Psoas muscle (tissue), 8 donors: ENCODE results near the gene PHF10. TPM values are rescaled to one million over a fixed set of nuclear protein-coding genes. Genes with fewer than 3 reads are reported as not detected.
A peak's percentile ranks its signal among the peaks of the same experiment; 100 is the strongest.

Experiments
- ATAC-seq, 4 donors: fragments of 200-7000 bp; cut with Tn5 transposase; one replicate each; pipeline ENCODE4 v1.9.1; 2020; ENCODE audit warnings: moderate library complexity in 3 of 4, mild to moderate bottlenecking in 2 of 4
- DNase-seq, 2 donors: peaks; one replicate each; pipeline ENCODE4 v3.0.0-alpha.2; 2020
- H3K27ac ChIP-seq: fragments of 200-600 bp; one replicate; pipeline ENCODE4 v1.8.0; 2022
- H3K27me3 ChIP-seq, 3 donors: fragments of 200-600 bp in 1 of 3; one replicate each; pipeline versions ENCODE4 v1.6.1 to v1.8.0; 2013 to 2022; ENCODE audit warnings: low read length in 2 of 3, mild to moderate bottlenecking in 2 of 3, moderate library complexity in 1 of 3; ENCODE audit not compliant: insufficient read depth in 3 of 3
- H3K36me3 ChIP-seq, 2 donors: fragments of 200-600 bp in 1 of 2; one replicate each; pipeline versions ENCODE4 v1.6.1 to v1.8.0; 2013 to 2022; ENCODE audit warnings: low read depth in 1 of 2, mild to moderate bottlenecking in 1 of 2, moderate library complexity in 1 of 2; ENCODE audit not compliant: insufficient read depth in 1 of 2
- H3K4me1 ChIP-seq: fragments of 200-600 bp; one replicate; pipeline ENCODE4 v1.8.0; 2022
- H3K4me3 ChIP-seq: fragments of 200-600 bp; one replicate; pipeline ENCODE4 v1.8.0; 2022; ENCODE audit warnings: mild to moderate bottlenecking
- H3K9me3 ChIP-seq: fragments of 200-600 bp; one replicate; pipeline ENCODE4 v1.8.0; 2022
- WGBS, 3 donors: extraction: QIAGEN DNeasy Blood & Tissue Kit; methylation state at CpG; one replicate each; pipeline versions ENCODE4 v1.1.6 to v1.1.7; 2013; 5-methylcytosine and 5-hydroxymethylcytosine counted together
- intact Hi-C, 2 donors: fragments of 100-400 bp; cut with DNase I; formaldehyde crosslinking; loops; one replicate each; pipeline versions ENCODE4 v1.11.0 to v1.14.2; 2022
- polyA plus RNA-seq, 3 donors: library from polyadenylated mRNA; stranded (reverse); fragments of 200-250 nt; gene quantifications; one replicate each; pipeline ENCODE4 v1.2.3, GENCODE V29; 2013
- total RNA-seq, 4 donors: library from RNA; stranded (reverse); fragmentation: NEBNext Ultra II Directional in 2 of 4; extraction: Animal tissue kit (Norgen Biotek cat#: 25700) in 2 of 4; gene quantifications; one replicate each; pipeline versions ENCODE4 v1.2.1 to v1.2.4, GENCODE V29; 2021 to 2023
- TF ChIP-seq, protein P1 (sequence below): fragments of 200-600 bp; IDR thresholded peaks from one replicate; pipeline ENCODE4 v1.8.0; 2022; ENCODE audit warnings: antibody characterized with exemption
- donor health status: healthy with polysubstance abuse.
- donor health status: DM: no; HTN: no; CAD: no; lungs with moderate emphysema.
- donor health status: Bipolar disorder and iron deficiency.
- donor health status: healthy.
- donor health status: DM: yes; HTN: yes; CAD: no.
- donor health status: DM: no; HTN: no; CAD: no.
- donor health status: DM: no; HTN: no; CAD: no.
- donor health status: DM: yes; HTN: yes; CAD: no.

Gene PHF10
- total and polyA plus RNA-seq, 7 donors: 20.2 to 66.6 (median 49.3) TPM

GRCh38 chr6:169692516-169692915, 31.8 kb downstream of the PHF10 start:
- Histone ChIP-seq H3K4me1 (no peaks in the 10 kb centered on the region), H3K9me3 (no peaks in the 10 kb centered on the region), H3K27ac (no peak overlapping the region), H3K27me3 (peaks cover 0 to 2% (median 0%) of the 10 kb centered on the region in 3 donors), H3K36me3 (peaks cover 3 to 8% of the 10 kb centered on the region in 2 donors), H3K4me3 (no peak overlapping the region)
- ATAC-seq: peak in 1 of 4 donors; percentile 44
- 81 to 87% (median 85%) methylated on average over 3 of the region's 3 CpGs for whole genome bisulfite sequencing, 3 donors
- TF ChIP-seq, protein P1, sequence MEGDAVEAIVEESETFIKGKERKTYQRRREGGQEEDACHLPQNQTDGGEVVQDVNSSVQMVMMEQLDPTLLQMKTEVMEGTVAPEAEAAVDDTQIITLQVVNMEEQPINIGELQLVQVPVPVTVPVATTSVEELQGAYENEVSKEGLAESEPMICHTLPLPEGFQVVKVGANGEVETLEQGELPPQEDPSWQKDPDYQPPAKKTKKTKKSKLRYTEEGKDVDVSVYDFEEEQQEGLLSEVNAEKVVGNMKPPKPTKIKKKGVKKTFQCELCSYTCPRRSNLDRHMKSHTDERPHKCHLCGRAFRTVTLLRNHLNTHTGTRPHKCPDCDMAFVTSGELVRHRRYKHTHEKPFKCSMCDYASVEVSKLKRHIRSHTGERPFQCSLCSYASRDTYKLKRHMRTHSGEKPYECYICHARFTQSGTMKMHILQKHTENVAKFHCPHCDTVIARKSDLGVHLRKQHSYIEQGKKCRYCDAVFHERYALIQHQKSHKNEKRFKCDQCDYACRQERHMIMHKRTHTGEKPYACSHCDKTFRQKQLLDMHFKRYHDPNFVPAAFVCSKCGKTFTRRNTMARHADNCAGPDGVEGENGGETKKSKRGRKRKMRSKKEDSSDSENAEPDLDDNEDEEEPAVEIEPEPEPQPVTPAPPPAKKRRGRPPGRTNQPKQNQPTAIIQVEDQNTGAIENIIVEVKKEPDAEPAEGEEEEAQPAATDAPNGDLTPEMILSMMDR: no peak
- DNase-seq: no peak
- intact Hi-C loops: no loop called here

GRCh38 chr6:169691260-169691659, 33.0 kb downstream of the PHF10 start:
- TF ChIP-seq, protein P1: no peak
- WGBS, 3 donors: 35 to 80% (median 66%) methylated on average over 2 of the region's 2 CpGs
- Histone ChIP-seq H3K36me3 (peaks cover 4 to 21% of the 10 kb centered on the region in 2 donors), H3K4me3 (no peak overlapping the region), H3K9me3 (no peaks in the 10 kb centered on the region), H3K27me3 (peaks cover 0 to 2% (median 0%) of the 10 kb centered on the region in 3 donors), H3K4me1 (no peaks in the 10 kb centered on the region), H3K27ac (no peak overlapping the region)
- peak in 1 of 4 donors; percentile 65 for ATAC-seq
- intact Hi-C loops: no loop called here
- no peak for DNase-seq

DNA sequence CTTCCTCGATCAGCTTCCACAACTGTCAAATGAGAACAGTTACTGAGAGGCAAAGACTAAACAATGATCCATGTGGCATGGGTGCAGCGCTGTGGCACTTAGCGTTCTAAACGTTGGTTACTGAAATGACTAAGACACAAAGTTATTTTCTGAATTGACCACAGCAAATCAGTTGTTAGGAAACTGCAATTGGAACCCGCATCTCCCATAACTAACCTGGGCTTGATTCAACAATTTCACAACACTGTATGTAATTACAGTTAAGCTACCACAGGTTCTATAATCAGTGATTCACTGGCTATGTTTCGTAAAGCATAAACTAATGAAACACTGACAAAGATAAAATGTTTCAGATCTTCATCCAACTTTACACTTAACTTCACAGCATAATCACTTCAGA, 35.0 kb downstream of the PHF10 start:
- H3K9me3 ChIP-seq: peaks cover 8% of the 10 kb centered on the region
- peaks cover 0 to 2% (median 0%) of the 10 kb centered on the region in 3 donors for H3K27me3 ChIP-seq
- TF ChIP-seq, protein P1: no peak
- no peaks in the 10 kb centered on the region for H3K4me1 ChIP-seq
- no peak overlapping the region for H3K27ac ChIP-seq
- ATAC-seq (peak in 3 of 4 donors; percentile 26 to 79 (median 67)), DNase-seq (no peak)
- peaks cover 4 to 21% of the 10 kb centered on the region in 2 donors for H3K36me3 ChIP-seq
- intact Hi-C loops: no loop called here
- WGBS, 3 donors: 91 to 93% (median 92%) methylated on average over 6 of the region's 6 CpGs
- H3K4me3 ChIP-seq: no peak overlapping the region

- TF ChIP-seq, protein P1: no peak
- no peaks in the 10 kb centered on the region for H3K4me1 ChIP-seq
- no peak for DNase-seq
- no peak overlapping the region for H3K4me3 ChIP-seq
- no peak for ATAC-seq
- WGBS, 3 donors: 96 to 100% (median 99%) methylated on average over 2 of the region's 2 CpGs
- peaks cover 8% of the 10 kb centered on the region for H3K9me3 ChIP-seq
- H3K36me3 ChIP-seq: peaks cover 4 to 21% of the 10 kb centered on the region in 2 donors
- H3K27me3 ChIP-seq: no peaks in the 10 kb centered on the region
- intact Hi-C loops: no loop called here
- no peak overlapping the region for H3K27ac ChIP-seq
Observed at GRCh38 chr6:169685860-169686259, 38.4 kb downstream of the PHF10 start.

DNA sequence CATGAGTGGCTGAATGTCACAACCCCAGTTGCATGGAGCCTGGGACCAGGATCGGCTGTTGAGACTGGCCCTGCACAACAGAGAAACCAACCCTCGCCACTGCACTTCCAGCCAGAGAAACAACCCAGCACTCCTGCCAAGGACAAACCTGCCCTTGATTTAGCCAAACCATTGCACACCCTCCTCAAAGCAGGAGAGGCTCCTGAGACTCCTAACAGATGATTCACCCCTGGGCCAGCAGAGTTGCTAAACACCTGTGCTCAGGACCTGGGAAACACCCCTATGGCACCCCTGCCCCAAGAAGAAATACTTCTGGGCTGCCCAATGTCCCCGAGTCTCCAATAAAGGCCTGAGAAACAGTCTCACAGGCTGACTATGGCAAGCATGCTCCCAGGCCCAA, 40.2 kb downstream of the PHF10 start:
- no peak overlapping the region for H3K27ac ChIP-seq
- 94 to 98% (median 96%) methylated on average over 3 of the region's 3 CpGs for WGBS, 3 donors

More for the DNA sequence above, 40.2 kb downstream of the PHF10 start:
- Histone ChIP-seq H3K27me3 (no peaks in the 10 kb centered on the region), H3K9me3 (peaks cover 8% of the 10 kb centered on the region), H3K4me1 (no peaks in the 10 kb centered on the region), H3K36me3 (peaks cover 4 to 27% of the 10 kb centered on the region in 2 donors), H3K4me3 (no peak overlapping the region)
- intact Hi-C loops: no loop called here
- ATAC-seq (no peak), DNase-seq (no peak)
- TF ChIP-seq, protein P1: no peak
